GM12892 (cell line): ENCODE measurements around the gene CCDC40.

ENCODE experiments used
- POLR2A ChIP-seq: IDR thresholded peaks from 2 replicates; pipeline ENCODE4 v1.6.1; 2011; ENCODE audit warnings: low read depth, low read length, control low read depth
- POLR2AphosphoS5 ChIP-seq: IDR thresholded peaks from 2 replicates; pipeline ENCODE4 v1.6.1; 2011; ENCODE audit warnings: low read depth, low read length, control low read depth
- TAF1 ChIP-seq: IDR thresholded peaks from 2 replicates; pipeline ENCODE4 v1.6.1; 2011; ENCODE audit warnings: low read depth, mild to moderate bottlenecking, control low read depth, low read length, borderline replicate concordance

DNA sequence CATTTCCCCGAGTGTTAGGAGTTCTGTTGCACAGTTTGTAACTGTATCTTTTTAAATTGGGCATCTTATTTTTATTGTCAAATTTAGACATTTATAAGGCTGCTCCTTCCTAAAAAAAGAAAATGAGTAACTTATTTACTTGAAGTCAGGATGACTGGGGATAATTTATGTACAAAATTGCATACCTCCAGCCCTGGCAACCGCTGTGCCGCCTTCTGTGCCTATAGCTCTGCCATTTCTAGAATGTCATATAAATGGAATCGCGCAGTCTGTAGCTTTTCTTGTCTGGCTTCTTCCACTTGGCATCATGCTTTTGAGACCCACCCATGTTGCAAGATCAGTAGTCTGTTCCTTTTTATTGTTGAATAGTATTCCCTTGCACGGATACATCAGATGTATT is 36.0 kb downstream of the CCDC40 start:
- no peak for TF ChIP-seq POLR2AphosphoS5
- TF ChIP-seq POLR2A: no peak
- no peak for TF ChIP-seq TAF1
